GM23248 (cell line): ENCODE data around the gene PDCD5.
"Not testable (repeated sequence)": the region's sequence is repeated elsewhere in the genome, so short reads cannot be mapped to it uniquely, and the experiment has no call there.

ENCODE experiments used
- EZH2 ChIP-seq: fragments of 200-600 bp; sonication (generic); IDR thresholded peaks from 2 replicates; pipeline ENCODE4 v1.6.1; 2018; ENCODE audit warnings: antibody characterized with exemption, mild to moderate bottlenecking; ENCODE audit not compliant: insufficient read depth, poor library complexity, severe bottlenecking
- EZH2phosphoT487 ChIP-seq: fragments of 200-600 bp; sonication (generic); IDR thresholded peaks from 2 replicates; pipeline ENCODE4 v1.6.1; 2018; ENCODE audit warnings: antibody characterized with exemption, moderate library complexity, mild to moderate bottlenecking, low read depth; ENCODE audit not compliant: insufficient read depth

GRCh38 chr19:32541376-32541775 lies 39.6 kb upstream of the PDCD5 start:
- TF ChIP-seq EZH2phosphoT487, EZH2: not testable (repeated sequence)
